GM12864 (cell line): Measurements from ENCODE around the gene ARID4B.

Experiments used
- DNase-seq: peaks from one replicate; pipeline ENCODE4 v3.0.0-alpha.2; 2011; ENCODE audit warnings: low read depth
- H3K4me3 ChIP-seq: 2 replicates; pipeline ENCODE4 v1.5.1; 2011; ENCODE audit warnings: mild to moderate bottlenecking, low read depth, low read length, control low read depth
- CTCF ChIP-seq: IDR thresholded peaks from 2 replicates; pipeline ENCODE4 v1.5.1; 2011; ENCODE audit warnings: low read depth, mild to moderate bottlenecking, moderate library complexity, low read length, control low read depth, inconsistent platforms; ENCODE audit errors: missing control alignments

Gene ARID4B

GRCh38 chr1:235320521-235321179 lies 7.3 kb downstream of the ARID4B start:
- no peak for TF ChIP-seq CTCF
- no peak for DNase-seq
- H3K4me3 ChIP-seq: no peak overlapping the region

DNA sequence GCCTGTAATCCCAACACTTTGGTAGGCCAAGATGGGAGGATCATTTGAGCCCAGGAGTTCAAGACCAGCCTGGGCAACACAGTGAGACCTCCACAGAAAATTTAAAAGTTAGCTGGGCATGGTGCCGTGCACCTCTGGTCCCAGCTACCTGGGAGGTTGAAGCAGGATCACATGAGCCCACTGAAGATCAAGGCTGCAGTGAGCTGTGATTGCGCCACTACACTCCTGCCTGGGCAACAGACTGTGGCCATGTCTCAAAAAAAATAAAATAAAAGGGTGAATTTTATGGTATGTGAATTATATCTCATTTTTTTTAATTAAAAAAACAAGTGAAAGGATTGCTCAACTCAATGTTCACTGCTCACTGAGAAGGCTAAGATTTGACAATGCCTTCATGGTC lies 8.7 kb downstream of the ARID4B start:
- no peak for DNase-seq
- H3K4me3 ChIP-seq: no peak overlapping the region
- no peak for TF ChIP-seq CTCF

- TF ChIP-seq CTCF: no peak
- no peak for DNase-seq
- no peak overlapping the region for H3K4me3 ChIP-seq
These were observed 10.8 kb downstream of the ARID4B start for GRCh38 chr1:235317168-235317567.

GRCh38 chr1:235315735-235316134 lies 12.2 kb downstream of the ARID4B start:
- TF ChIP-seq CTCF: no peak
- H3K4me3 ChIP-seq: no peak overlapping the region
- no peak for DNase-seq

- no peak for DNase-seq
- TF ChIP-seq CTCF: no peak
These were observed 12.8 kb downstream of the ARID4B start for GRCh38 chr1:235315173-235315572.

GRCh38 chr1:235313931-235314678 lies 13.9 kb downstream of the ARID4B start:
- H3K4me3 ChIP-seq: no peak overlapping the region
- DNase-seq: no peak
- TF ChIP-seq CTCF: no peak

More at GRCh38 chr1:235315173-235315572, 12.8 kb downstream of the ARID4B start:
- no peak overlapping the region for H3K4me3 ChIP-seq
